Raji (cell line): ENCODE data around the gene OR4E2.

ENCODE experiments used
- POLR2A ChIP-seq: IDR thresholded peaks from 2 replicates; pipeline ENCODE4 v1.6.1; 2011; ENCODE audit warnings: low read depth, low read length, control low read depth; ENCODE audit not compliant: insufficient read depth

Gene OR4E2, protein sequence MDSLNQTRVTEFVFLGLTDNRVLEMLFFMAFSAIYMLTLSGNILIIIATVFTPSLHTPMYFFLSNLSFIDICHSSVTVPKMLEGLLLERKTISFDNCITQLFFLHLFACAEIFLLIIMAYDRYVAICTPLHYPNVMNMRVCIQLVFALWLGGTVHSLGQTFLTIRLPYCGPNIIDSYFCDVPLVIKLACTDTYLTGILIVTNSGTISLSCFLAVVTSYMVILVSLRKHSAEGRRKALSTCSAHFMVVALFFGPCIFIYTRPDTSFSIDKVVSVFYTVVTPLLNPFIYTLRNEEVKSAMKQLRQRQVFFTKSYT

DNA sequence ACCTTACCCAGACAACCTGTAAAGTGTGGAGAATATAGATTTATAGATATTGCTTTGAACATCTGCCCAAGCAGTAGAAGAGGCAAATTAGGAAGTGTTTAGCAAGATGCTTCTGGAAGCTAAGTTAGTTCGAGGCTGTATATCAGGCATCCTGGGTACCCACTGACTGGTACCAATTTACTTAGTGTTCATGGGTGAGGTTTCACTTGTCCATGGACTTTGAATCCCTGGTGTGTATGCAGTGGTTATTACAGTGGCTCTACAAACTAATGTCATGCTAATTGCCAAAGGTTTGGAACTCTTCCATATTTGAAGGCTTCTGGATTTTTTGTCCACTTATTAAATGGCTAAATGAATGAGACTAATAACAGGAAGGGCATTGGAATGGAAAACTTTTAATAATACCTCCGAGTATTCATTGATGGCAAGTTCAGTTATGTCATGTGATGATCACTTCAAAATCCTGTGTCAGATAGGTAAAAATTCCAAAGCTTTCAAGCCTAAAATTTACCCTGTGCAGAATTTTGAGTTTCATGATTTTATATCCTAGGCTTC, at the start of gene OR4E2:
Gene OR4E2 (plus strand): TSS at position 505 of the 555 bp plus-strand sequence. CDS start 11,248 bp downstream, outside the sequence.
- TF ChIP-seq POLR2A: no peak

DNA sequence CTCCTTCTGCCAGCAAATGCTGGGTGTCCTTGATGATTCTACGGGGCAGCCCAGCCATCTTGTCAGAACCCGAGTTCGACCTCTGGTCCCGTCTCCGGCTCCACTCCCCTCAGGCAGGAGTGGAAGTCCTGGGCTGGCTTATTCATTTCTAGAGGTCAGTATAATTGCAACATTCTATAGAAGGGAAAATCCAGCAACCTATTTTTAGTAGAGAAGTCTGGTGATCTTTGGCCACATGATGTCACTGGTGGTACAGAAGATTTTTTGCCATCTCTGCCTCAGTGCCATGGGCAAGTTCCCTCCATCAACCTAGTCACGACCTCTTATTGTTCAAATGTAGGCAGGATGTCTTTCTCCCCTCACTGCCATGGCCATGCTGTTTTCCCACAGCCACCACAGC, 41.3 kb upstream of the OR4E2 start:
- TF ChIP-seq POLR2A: no peak

DNA sequence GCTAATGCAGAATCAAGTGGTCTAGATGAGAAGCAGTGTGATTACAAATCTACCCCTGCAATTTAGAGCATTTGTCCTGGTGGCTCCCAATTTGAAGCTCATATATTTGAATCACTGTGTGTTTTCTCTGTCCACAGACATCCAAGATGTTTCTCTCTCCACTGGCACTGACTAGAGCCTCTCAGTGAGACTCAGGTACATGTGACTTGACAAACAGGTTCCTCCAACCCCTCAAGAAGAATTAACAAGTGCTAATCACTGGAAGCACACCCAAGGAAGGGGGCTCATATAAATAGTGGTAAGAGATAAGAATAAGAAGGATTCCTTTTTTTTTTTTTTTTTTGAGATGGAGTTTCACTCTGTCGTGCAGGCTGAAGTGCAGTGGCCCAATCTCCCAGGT, 39.4 kb upstream of the OR4E2 start:
- no peak for TF ChIP-seq POLR2A

DNA sequence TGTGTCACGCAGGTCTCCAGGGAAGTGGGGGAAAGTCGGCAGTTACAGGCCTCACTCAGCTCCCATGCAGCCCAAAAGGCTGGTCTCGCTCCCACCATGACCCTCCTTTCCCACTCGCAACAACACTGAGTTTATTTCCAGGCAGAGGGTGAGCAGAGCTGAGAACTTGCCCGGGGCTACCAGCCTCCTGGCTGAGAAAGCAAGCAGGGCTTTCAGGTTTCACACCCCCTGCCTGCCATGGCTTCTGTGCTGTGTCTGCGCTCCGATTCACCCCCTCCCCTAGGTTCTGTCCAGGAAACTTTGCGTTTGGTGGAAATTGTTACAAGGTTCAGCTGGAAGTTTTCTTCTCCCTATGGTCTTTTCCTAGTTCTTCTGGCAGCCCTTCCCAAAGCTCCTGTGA, 36.0 kb upstream of the OR4E2 start:
- no peak for TF ChIP-seq POLR2A

DNA sequence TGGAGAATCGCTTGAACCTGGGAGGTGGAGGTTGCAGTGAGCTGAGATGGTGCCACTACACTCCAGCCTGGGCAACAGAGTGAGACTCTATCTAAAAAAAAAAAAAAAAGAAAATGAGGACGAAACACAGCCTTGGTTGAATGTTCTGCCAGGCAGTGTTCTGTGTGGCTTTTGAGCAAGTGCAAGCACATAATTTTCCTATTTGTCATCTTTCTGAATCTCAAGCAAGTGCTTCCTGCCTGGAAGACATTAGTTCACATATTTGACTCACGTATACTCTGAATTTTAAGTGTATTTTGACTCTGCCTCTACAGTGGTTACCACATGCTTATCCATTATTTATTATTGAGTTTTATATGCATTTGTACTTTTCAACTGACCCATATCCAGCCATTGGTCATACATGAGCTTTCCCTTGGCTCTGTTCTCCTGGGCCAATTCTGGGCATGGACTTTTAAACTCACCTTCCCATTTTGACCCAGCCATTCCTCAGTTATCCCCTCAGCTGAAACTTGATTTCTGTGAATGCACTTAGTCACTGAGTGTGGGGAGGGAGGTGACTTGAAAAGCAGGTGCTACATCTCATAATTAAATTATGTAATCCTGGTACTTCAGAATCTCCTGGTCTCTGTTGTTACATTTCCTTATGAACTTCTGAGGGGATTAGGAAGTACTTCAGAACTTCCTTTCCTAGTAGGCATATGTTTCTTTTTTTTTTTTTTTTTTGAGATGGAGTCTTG, 27.0 kb upstream of the OR4E2 start:
- TF ChIP-seq POLR2A: no peak

DNA sequence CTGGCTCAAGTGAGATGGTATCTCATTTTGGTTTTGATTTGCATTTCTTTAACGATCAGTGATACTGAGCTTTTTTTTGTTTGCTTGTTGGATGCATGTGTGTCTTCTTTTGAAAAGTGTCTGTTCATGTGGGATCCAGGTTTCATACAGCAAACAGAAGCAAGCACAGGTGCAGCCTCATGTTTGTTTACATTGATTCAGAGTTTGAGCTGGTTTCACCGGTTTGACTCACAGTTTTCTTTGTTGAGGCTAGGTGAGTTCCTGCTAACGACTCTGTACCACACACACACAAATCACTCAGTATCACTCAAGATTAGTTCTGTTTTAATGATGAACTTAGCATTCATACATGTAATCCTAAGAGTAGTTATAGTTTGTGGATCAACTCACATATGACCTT, 22.6 kb upstream of the OR4E2 start:
- no peak for TF ChIP-seq POLR2A

DNA sequence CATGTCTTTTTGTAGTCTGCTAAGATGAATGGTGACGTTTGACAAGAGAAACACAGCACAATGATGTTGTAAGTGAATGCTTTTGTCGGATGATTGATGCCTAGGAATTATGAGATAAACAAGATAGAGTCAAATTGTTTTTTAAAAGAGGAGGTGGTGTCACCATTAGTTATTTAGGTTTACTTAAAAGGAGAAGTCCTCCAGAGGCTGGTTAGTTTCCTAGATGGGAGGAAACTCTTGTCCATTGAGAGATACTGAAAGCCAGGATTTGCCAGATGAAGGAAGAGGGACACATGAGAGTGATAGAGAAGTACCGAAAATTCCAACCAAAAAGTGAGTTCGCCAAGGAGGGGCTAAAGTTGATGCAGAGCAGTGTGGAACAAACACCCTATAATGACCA, 18.8 kb upstream of the OR4E2 start, which contains the start of gene OR10G2:
Gene OR10G2 (minus strand): TSS at position 101 of the 400 bp plus-strand sequence. CDS start 98 bp downstream, at position 3.
- TF ChIP-seq POLR2A: no peak

DNA sequence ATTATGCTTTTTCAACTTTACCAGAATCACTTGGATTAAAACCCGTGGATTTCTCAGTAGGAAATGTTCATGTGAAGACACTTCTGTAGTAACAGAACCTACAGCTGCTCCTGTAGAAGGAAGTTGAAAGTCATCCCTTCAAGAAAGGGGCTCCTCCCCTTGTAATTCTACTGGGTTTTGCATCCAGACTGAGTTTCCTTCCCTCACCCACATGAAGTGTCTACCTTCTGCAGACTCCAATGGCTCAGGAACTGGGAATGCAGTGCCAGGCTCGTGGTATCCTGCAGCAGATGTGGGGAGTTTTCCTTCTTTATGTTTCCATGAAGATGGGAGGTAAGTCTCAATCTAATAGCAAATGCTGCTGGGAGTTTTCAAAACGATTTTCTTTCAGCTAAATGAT, 11.0 kb upstream of the OR4E2 start:
- TF ChIP-seq POLR2A: no peak

DNA sequence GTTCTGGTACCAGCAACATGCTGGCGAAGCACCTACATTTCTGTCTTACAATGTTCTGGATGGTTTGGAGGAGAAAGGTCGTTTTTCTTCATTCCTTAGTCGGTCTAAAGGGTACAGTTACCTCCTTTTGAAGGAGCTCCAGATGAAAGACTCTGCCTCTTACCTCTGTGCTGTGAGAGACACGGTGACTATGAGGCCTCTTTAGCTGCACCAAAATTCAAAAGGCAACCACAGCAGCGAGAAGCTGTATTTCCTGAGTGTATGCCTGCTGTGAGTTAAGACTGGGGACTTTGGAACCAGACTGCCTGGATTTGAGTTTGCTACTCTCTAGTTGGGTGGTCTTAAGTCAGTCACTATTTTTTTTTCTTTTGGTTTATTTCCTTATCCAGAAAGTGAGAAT, 10.2 kb upstream of the OR4E2 start:
- TF ChIP-seq POLR2A: no peak

DNA sequence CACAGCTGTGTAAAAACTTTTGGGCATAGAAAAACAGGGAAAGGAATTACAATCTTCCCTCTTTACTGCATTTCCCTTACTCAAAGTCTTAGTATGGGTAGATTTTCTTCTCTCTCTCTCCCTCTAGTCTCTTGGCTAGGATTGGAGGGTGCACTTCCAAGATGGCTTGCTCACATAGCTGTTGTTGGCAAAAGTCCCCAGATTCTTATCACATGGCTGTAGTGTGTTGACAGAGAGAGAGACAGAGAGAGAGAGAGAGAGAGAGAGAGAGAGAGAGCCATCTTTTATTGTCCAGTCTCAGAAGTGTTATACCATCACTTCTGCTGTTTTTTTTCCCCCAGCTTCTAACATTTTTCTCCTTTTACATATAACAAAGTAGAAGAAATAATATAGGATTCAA, 6.3 kb upstream of the OR4E2 start:
- TF ChIP-seq POLR2A: no peak

DNA sequence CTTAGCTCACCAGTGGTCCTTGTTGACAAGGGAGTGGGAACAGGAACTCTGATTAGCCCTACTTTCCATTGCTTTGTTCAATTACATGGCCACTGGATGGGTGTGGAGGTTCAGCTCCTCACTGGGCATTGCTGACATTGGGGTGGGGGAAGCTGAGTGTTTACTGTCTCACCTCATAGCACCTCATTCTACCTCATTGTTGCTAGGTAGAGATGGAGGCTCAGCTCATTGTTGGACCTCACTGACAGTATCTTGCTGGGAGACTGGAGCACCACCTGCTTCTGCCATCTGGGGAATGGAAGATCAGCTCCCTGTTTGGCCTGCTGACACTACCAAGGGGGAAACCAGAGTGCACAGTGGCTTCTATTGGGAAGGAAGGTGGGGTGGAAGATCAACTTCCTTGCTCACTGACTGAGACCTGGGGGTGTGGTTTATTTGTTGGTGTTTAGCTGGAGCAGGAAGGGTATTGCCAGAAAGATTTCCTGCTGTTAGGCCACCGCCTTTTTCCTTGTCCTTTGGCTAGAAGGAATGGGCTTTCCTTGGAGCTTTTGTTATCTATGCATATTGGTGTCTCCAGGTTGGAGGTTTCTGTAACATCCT, 1.3 kb upstream of the OR4E2 start:
- TF ChIP-seq POLR2A: no peak

DNA sequence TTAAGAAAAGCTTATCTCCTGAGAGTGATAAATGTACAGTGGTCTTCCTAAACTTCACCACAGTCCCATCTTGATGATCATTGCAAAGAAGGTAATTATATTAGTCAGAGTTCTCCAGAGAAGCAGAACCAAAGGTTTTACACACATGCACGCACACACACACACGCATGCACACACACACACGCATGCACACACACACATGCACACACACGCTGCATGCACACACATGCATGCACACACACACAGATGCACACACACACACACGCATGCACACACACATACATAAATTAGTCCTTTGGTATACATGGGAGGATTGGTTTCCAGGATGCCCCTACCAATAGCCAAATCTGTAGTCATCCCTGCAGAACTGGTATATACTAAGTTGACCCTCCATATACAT, 580 bp downstream of the OR4E2 start:
- no peak for TF ChIP-seq POLR2A

DNA sequence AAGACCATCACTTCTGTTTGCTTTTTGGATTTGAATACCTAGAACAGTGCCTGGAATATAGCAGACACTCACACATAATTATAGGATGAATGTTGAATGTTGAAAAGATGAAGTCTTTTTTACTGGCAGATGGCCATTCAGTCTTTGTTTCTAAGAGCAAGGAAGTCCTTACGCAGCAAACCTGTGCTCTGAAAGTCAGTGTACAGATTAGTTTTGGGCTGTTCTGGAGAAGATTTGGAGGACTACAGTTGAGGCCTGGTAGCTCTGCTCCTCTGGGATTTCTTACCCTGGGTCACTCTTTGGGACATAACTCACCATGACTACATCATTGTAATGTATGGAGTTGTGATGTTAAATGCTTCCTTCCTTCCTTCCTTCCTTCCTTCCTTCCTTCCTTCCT, 3.3 kb downstream of the OR4E2 start:
- TF ChIP-seq POLR2A: no peak

DNA sequence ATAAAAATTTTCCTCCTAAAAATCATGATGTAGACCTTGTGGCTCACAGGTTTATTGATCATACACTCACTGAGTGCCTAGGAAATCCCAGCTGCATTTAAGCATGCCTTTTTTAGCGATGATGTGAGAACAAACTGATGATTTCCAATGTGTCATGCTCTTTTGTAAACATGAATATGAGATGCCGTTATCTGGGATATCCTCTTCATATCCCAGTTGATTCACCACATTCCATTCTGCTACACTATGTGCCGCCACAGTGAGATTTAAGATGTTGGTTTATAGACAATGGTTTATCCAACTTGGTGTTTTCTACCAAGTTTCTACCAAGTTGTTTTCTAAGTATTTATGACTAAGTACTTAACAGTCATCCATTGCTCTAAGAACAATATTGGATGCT, 14.7 kb downstream of the OR4E2 start:
- no peak for TF ChIP-seq POLR2A

DNA sequence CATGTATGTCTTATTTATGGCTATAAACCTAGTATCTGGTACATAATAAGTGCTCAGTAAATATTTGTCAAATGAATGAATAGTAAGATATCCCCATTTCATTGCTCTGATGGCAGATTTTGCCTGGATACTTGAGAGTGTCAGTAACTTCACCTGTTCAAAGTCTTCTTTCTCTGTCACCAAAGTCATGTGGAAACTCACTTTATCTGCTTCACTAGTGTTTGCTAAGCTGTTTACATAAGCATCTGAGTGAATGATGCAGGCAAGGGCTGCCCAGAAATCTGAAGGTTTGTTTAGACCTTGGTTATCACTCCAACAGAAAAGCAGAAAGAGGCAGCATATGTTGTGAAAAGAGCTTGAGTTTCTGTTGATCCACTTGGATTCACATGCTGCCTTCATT, 15.6 kb downstream of the OR4E2 start:
- TF ChIP-seq POLR2A: no peak

DNA sequence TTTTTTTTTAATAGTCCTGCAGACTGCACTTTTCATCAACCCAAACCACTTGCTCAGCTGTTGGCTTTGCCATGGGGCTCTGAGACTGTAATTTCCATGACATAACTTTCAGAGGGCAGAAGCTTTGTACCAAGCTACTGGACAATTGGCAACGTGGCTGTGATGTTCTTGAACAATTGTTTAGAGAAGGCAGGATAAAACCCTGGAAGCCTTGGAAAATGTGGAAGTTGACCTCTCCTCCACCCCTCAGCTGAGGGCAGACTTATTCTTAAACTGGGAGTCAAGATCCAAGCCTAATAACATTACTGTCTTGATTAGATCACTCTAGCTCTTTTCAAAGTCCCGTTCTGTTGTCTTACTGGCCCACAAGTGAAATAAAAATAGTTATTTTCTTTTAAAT, 17.7 kb downstream of the OR4E2 start:
- TF ChIP-seq POLR2A: no peak
